Effector CD4-positive, alpha-beta T cell (primary cell): ENCODE results near the gene MTNR1A.

Experiments used
- DNase-seq: peaks from one replicate; pipeline ENCODE4 v3.0.0-alpha.2; 2020

The MTNR1A gene

DNA sequence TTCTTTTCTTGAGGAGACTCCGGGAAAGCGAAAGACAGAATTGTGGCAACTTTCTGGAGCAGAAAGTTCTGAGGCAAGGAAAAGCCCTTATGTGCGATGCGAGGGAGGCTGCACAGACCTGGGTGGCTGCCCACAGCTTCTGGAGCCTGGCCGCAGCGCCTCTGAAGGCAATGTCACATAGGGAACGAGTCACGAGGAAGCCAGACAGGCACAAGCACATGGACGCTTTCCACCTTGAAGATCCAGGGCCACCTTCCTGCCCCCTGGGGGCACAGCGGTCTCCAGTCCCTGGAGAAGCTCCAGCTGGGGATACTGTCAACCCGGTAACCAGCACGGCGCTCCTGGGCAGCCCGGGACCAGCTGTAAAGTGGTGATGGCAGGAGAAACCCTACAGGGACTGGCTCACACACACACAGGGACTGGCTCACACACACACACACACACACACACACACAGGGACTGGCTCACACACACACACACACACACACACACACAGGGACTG is 69.8 kb downstream of the MTNR1A start:
- DNase-seq = no peak

DNA sequence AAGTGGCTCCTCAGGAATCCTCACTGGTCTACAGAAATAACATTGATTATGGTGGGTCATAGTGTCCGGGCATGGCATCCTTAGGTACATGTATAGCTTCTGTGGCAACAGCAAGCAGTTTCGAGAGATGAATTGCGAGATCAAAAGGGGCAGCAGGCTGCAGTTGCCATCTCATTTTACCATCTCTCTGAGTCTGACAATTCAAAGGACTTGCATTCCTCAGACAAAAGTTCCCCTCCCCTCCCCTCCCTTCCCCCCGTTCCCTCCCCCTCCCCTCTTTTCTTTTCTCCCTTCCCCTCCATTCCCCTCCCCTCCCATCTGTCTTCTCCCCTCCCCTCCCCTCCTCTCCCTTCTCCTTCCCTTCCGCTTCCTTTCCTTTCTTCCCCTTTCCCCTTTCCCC is 70.2 kb downstream of the MTNR1A start:
- DNase-seq = no peak

DNA sequence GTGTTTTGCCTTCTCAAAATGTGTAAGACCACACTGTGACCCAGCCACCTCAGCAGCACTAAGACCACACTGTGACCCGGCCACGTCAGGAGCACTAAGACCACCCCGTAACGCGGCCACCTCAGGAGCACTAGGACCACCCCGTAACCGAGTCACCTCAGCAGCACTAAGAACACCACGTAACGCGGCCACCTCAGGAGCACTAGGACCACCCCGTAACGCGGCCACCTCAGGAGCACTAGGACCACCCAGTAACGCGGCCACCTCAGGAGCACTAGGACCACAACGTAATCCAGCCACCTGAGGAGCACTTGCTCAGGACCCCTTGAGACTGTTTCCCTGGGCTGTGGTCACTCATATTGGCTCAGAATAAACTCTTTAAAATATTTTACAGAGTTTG is 71.7 kb downstream of the MTNR1A start:
- no peak for DNase-seq
